IPS-18c (cell line): ENCODE measurements around the gene MSRB3.
"Not testable (repeated sequence)": the region's sequence is repeated elsewhere in the genome, so short reads cannot be mapped to it uniquely, and the experiment has no call there.

Experiments
- H3K4me3 ChIP-seq: 2 replicates; pipeline ENCODE4 v1.7.0; 2013; ENCODE audit warnings: low read depth, mild to moderate bottlenecking, low read length, moderate library complexity; ENCODE audit not compliant: insufficient read depth
- H3K9me3 ChIP-seq: one replicate; pipeline ENCODE4 v1.6.1; 2013; ENCODE audit warnings: mild to moderate bottlenecking, low read length, moderate library complexity; ENCODE audit not compliant: control insufficient read depth, insufficient read depth

Gene MSRB3

GRCh38 chr12:65458718-65459117 is 180.2 kb downstream of the MSRB3 start:
- no peaks in the 10 kb centered on the region for H3K9me3 ChIP-seq
- H3K4me3 ChIP-seq = no peak overlapping the region

- H3K4me3 ChIP-seq = no peak overlapping the region
- H3K9me3 ChIP-seq = no peaks in the 10 kb centered on the region
These were observed 181.1 kb downstream of the MSRB3 start for GRCh38 chr12:65459545-65459944.

- no peak overlapping the region for H3K4me3 ChIP-seq
- H3K9me3 ChIP-seq = no peaks in the 10 kb centered on the region
These were observed 181.6 kb downstream of the MSRB3 start for GRCh38 chr12:65460063-65460462.

- no peak overlapping the region for H3K4me3 ChIP-seq
- H3K9me3 ChIP-seq = no peaks in the 10 kb centered on the region
These were observed 182.5 kb downstream of the MSRB3 start for GRCh38 chr12:65461017-65461416.

GRCh38 chr12:65462484-65462883 is 184.0 kb downstream of the MSRB3 start:
- H3K9me3 ChIP-seq = no peaks in the 10 kb centered on the region
- H3K4me3 ChIP-seq = no peak overlapping the region

GRCh38 chr12:65463082-65463481 is 184.6 kb downstream of the MSRB3 start:
- Histone ChIP-seq H3K4me3 (no peak overlapping the region), H3K9me3 (no peaks in the 10 kb centered on the region)

- Histone ChIP-seq H3K9me3 (no peaks in the 10 kb centered on the region), H3K4me3 (no peak overlapping the region)
These were observed 185.1 kb downstream of the MSRB3 start for GRCh38 chr12:65463611-65464010.

- Histone ChIP-seq H3K4me3 (no peak overlapping the region), H3K9me3 (no peaks in the 10 kb centered on the region)
These were observed 186.4 kb downstream of the MSRB3 start for GRCh38 chr12:65464930-65465329.

- Histone ChIP-seq H3K4me3 (no peak overlapping the region), H3K9me3 (no peaks in the 10 kb centered on the region)
These were observed 187.5 kb downstream of the MSRB3 start for GRCh38 chr12:65465766-65466547.

- Histone ChIP-seq H3K9me3 (no peaks in the 10 kb centered on the region), H3K4me3 (no peak overlapping the region)
These were observed 188.4 kb downstream of the MSRB3 start for GRCh38 chr12:65466911-65467310.

GRCh38 chr12:65470256-65470655 is 191.8 kb downstream of the MSRB3 start:
- Histone ChIP-seq H3K4me3 (no peak overlapping the region), H3K9me3 (no peaks in the 10 kb centered on the region)

GRCh38 chr12:65472079-65472478 is 193.6 kb downstream of the MSRB3 start:
- no peak overlapping the region for H3K4me3 ChIP-seq
- no peaks in the 10 kb centered on the region for H3K9me3 ChIP-seq

- no peak overlapping the region for H3K4me3 ChIP-seq
- H3K9me3 ChIP-seq = no peaks in the 10 kb centered on the region
These were observed 196.3 kb downstream of the MSRB3 start for GRCh38 chr12:65474831-65475230.

- Histone ChIP-seq H3K9me3 (no peaks in the 10 kb centered on the region), H3K4me3 (no peak overlapping the region)
These were observed 199.2 kb downstream of the MSRB3 start for GRCh38 chr12:65477721-65478120.

- not testable (repeated sequence) for H3K4me3 ChIP-seq
- peaks cover 16% of the 10 kb centered on the region for H3K9me3 ChIP-seq
These were observed 205.5 kb downstream of the MSRB3 start for GRCh38 chr12:65483891-65484516.

GRCh38 chr12:65488197-65488596 is 209.7 kb downstream of the MSRB3 start:
- peaks cover 12% of the 10 kb centered on the region for H3K9me3 ChIP-seq
- H3K4me3 ChIP-seq = no peak overlapping the region

GRCh38 chr12:65490250-65490649 is 211.8 kb downstream of the MSRB3 start:
- Histone ChIP-seq H3K9me3 (peaks cover 3% of the 10 kb centered on the region), H3K4me3 (no peak overlapping the region)

GRCh38 chr12:65492998-65493912 is 214.8 kb downstream of the MSRB3 start:
- no peak overlapping the region for H3K4me3 ChIP-seq

More at GRCh38 chr12:65492998-65493912, 214.8 kb downstream of the MSRB3 start:
- no peaks in the 10 kb centered on the region for H3K9me3 ChIP-seq
